ENCODE results near the gene MAB21L4.

MAB21L4 gene

DNA sequence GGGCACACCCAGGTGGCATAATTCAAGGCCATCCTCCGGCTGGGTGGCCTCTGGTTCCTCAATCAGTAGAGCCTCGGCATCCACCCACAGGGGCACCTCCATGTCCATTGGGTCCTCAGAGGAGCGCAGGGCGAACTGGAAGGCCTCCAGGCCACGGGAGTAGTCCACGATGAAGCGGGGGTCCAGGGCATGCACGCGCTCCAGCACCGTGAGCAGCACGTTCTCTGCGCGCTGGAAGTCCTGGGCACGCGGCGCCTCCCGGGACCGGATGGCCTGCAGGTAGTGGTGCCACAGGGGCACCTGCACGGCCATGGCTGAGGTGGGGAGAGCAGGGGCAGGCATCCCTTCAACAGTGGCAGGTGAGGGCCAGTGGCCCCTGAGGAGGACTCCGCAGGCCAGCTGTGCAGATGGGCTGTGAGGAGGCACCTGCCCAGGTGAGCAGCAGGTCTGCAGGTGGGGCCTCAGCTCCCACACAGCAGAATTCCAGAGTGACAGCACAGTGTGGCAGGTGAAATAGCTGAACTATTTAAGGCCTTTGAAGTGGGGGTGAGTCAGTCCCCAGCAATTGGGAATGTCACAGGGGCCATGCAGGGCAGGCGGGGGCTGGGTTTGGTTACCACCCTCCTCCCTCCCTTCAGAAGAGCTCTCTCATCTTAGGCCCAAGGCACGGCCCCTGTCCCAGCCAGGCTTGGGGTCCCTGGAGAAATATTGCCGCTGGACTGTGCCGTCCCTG, at the start of gene MAB21L4:
Gene MAB21L4 (minus strand): TSS at position 501 of the 733 bp plus-strand sequence. CDS start 159 bp downstream, at position 342.
- no peak for DNase-seq

GRCh38 chr2:240936106-240936505, 40.1 kb upstream of the MAB21L4 start:
- DNase-seq = no peak

DNA sequence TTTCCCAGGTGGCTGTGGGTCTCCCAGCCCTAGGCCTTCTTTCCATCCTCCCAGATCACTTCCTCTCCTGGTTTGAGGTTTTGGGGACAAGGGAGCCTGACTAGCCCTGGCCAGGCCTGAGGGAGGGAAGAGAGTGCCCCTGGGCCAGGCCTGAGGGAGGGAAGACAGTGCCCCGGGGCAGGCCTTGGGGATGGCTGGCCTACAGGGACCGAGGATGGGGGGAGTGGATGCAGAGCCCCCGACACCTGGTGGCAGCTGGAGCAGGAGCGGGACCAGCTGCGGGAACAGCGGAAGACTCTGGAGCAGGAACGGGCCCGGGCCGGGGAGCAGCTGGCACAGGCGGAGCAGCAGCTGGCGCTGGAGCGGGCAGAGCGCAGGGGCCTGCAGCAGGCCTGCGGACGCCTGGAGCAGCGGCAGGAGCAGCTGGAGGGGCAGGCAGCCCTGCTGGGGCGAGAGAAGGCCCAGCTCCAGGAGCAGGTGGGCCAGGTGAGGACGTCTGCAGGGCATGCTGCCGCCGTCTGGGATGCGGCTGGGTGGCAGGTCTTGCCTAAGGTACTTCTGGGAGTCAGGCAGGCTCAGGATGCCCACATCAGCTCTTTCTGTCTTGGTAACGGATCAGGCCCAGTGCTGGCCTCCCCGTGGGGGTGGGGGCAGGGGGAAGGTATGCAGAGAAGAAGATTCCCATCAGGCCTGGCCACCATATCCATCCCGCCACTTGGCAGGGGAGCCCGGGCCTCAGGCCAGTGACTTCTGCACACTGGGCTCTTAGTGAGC, 39.3 kb upstream of the MAB21L4 start:
- no peak for DNase-seq

DNA sequence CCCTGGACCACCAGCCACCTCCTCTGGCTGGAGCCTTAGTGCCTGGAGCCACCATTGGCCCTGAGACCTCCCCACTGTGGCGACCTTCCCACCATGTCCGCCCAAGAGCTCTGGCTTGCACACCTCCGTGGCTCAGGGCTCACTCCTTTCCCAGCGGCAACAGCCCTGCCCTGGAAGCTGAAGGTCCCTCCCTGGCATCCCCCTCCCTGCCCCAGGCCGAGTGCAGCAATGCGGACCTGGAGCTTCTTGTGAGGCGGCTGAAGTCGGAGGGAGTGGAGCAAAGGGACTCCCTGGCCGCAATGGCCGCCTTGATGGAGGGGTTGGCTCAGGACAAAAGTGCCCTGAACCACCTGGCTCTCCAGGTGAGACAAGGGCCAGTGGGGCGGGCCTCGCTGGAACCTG, 38.7 kb upstream of the MAB21L4 start:
- DNase-seq = no peak

DNA sequence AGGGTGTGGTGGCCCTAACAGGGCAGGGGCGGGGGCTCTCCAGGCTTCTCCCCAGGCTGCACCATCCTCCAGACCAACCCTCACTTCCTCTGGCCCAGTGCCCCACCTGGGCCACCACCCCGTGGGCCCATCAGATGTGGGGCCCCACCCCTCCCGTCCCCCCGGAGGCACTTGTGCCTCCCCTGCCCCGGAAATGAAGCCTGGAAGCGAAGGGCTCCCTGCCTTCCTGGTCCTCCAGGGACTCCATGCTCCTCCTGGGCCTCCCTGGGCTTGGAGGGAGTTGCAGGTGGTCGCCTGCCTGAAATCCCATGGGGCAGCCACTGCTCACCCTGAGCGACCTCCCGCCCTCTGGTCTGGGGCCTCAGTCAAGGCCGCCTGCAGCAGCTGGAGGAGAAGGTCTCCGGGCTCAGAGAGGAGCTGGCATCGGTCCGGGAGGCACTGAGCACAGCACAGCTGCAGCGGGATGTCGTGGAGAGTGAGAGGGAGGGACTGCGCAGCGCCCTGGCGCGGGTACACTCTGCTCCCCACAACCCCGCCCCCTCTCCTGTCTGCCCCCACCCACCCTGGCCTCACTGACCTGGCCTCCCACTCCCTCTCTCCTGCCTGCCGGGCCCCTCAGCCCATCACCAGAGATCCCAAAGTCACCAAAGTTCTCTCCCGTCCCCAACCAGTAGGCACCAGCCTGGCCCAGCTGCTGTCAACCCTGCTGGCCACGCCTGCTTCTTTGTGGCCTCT, 38.2 kb upstream of the MAB21L4 start:
- no peak for DNase-seq

GRCh38 chr2:240933048-240933965, 37.4 kb upstream of the MAB21L4 start:
- no peak for DNase-seq

DNA sequence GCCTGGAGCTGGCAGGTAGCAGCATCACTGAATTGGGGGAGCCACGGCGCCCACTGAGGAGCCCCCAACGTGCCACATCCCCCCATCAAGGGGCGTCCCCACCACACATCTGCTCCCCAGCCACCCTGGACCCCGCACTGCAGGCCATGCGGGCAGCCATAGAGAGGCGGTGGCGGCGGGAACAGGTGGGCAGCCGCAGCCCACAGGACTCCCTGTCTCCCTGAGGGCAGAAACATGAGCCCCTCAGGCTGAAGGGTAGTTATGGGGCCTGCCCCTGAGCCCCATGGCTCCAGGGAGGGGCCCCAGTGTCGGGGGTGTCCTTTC, 36.7 kb upstream of the MAB21L4 start:
- no peak for DNase-seq

GRCh38 chr2:240932001-240932723, 36.2 kb upstream of the MAB21L4 start:
- DNase-seq = no peak

GRCh38 chr2:240931319-240931949, 35.5 kb upstream of the MAB21L4 start:
- no peak for DNase-seq

GRCh38 chr2:240930631-240931318, 34.8 kb upstream of the MAB21L4 start:
- no peak for DNase-seq

DNA sequence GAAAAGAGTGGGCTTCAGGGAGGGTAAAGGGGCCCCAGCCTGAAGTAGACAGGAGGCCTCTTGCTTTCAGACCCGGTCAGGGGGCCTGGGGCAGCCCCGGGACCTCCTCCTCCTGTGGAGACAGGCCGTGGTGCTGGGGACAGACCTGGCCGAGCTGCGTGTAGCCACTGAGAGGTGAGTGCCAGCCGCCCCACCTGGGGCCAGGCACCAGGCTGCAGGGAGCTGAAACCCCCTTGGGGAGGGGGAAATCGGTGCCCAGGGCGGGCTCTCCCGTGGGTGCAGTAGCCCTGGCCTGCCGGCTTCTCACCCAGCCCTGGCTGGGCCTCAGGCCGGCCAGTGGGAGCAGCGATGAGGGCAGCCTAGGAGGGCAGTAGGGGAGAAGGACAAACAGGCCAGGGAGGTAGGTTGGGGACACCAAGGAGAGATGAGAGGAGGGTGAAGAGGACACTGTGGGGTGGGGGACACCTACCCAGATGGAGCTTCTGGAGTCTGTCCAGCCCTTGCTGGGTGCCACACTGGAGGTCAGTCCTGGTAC, 34.2 kb upstream of the MAB21L4 start:
- DNase-seq = no peak

- no peak for DNase-seq
Observed at GRCh38 chr2:240929364-240930095, 33.6 kb upstream of the MAB21L4 start.

DNA sequence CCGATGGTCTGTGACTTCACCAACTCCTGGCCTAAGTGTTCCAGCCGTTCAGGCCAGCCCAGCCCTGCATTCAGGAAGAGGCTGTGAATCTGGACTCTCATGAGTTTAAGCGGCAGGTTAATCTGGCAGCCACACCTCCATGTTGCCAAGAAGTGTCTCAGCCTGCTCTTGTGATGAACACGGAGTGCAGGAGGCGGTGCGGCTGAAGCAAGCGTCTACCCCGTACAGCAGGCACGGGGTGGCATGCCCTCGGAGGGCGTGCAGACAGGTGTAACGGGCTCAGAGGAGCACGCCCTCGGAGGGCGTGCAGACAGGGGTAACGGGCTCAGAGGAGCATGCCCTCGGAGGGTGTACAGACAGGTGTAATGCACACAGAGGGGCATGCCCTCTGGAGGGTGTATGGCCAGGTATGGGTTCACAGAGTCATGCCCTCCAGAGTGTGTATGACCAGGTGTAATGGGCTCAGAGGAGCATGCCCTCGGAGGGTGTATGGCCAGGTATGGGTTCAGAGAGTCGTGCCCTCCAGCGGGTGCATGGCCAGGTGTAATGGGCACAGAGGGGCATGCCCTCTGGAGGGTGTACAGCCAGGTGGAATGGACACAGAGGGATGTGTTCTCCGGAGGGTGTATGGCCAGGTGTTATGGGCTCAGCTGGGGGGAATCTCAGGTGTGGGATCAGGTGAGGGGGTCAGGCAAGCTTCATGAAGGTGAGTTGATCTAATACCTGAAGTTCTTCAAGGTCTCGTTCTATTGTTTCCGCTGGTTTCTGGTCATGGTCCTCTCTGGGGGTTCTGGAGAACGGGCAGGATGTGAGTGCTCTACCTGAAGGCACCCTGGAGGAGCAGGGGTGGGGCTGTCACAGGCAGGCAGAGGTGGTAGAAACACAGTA, 32.8 kb upstream of the MAB21L4 start:
- DNase-seq = no peak

DNA sequence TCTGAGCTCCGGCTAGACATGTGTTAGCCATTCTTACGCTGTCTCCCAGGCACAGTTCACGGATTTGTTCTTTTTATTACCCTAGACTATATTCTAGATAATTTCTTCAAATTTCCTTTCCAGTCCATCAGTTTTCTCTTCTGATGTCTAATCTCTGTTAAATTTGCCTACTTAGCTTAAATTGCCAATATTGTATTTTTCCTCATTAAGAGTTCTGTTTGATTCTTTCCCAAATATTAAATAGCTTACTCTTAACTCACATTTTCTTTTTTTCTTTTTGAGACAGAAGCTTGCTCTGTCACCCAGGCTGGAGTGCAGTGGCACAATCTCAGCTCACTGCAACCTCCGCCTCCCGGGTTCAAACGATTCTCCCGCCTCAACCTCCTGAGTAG, 31.4 kb upstream of the MAB21L4 start:
- DNase-seq = no peak

DNA sequence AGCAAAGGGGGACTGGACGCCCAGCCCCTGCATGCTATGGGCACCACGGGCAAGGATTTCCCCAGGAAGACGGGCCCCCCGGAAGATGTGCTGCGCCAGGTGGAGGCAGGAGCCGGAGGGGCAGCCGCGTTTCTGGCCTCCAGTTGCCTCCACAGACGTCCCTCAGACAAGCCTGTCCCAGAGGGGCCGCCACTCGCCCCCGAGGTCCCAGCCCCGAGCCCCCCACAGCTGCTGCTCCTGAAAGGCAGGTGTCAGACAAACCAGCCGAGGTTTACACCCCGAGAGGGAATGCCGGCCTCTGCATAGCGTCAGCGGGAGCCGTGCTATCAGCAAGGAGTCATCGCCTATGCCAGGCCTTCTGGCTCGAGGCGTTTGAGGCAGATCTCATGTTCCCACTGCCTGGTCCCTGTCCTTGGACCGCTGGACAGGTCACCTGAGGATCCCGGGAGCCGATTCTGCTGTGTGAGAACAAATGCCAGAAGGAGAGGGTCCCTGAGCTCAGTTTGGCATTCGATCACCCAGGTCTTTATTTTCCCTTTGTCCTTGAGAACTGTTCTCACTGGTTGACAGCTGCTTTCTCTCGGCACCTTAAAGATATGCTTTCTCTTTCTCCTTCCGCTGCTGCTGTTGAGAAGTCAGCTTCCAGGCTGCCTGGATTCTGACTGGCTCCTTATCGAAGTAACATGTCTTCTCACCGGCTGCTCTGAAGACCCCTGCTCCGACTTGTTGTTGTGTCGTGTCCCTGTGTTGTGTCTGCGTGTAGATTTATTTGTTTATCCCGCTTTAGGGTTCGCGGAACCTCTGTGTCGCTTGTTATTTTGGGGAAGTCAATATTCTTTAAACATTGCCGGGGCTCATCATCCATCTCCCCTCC, 30.8 kb upstream of the MAB21L4 start:
- DNase-seq = no peak

DNA sequence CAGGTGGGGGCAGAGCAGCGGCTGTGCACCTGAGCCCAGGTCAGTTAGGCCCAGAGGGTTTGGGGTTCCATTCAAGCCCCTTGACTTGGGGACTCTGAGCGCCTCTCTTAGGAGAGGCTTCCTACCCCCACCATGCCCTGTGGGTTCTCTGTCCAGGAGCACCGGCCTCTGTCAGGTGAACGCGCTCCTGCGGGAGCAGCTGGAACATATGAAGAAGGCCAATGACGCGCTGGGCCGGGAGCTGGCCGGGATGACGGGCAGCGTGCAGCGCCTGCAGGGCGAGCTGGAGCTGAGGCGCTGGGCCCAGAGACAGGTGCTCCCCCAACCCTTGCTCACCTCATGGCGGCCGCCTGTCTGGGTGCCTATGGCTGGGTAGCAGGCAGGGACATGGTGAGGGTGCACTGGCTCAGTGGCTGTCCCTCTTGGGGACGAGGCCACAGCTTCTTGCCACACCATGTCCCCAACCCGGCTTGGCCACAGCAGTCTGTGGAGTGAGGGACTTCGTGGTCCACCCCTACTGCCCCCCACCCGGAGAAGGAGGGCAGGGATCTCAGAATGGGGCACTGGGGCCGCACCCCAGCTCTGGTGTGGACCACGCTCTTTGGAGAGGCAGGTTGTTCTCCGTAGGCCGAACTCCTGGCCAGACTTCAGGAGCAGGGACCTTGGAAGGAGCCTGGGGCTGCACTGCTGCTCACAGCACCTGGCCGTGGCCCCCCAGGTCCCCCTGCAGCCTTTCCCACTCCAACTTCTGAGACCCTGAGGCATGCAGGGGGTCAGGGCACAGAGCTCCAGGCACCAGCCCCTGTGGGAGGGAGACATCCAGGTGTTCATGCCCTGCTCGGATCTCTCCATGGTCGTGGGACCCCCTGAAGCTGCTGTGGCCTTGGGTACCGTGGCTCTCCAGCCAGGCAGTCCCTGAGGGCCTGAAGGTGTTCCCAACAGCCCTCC, 29.9 kb upstream of the MAB21L4 start:
- no peak for DNase-seq

DNA sequence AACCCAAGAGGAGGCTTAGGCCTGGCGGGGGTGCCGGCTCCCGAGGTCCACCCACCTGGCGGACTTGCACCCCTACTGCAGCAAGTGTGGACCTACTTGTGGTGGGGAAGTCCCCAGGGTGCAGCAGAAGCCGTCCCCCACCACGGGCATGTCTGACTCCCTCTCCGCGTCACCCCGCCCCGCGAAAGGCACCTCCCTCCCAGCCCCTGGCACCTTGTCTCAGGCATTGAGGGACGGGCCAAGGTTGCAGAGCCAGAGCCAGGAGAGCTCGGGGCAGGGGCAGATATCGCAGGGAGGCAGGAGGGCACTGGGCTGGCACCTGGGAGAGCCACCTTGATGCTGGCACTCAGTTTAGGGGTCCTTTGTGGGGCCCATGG, 29.2 kb upstream of the MAB21L4 start:
- DNase-seq = no peak

Measured in hippocampal formation (tissue), 2 donors.